ENCODE data around the gene CITED2. TPM values are rescaled to one million over a fixed set of nuclear protein-coding genes. Genes with fewer than 3 reads are reported as not detected.

The CITED2 gene
- polyA plus RNA-seq, 1 donor (not counting 4 experiments of a cell fraction or from before 2014, with no cell fraction given): 25.0 TPM

DNA sequence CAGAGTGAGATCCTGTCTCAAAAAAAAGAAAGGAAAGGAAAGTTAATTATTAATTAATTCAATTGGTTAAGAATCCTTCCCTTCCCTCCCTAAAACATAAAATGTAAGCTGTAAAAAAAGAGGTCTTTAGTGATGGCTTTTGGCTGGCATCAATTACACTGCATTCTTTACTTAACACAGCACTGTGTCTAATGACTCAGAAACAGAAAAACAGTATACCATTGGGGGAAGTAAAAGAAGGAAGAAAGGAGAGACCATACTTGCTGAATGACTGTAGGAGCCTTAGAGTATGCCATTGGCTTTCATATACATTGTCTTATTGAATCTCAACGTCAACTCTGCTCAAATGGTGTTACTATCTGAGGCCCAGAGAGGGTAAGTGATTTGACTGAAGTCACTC, 18.3 kb upstream of the CITED2 start:
- H3K9me3 ChIP-seq (ENCODE audit: control insufficient read depth, low read depth, low read length): no peaks in the 10 kb centered on the region
- H3K27ac ChIP-seq (ENCODE audit: control insufficient read depth, insufficient read depth, low read length): no peak overlapping the region
- H4K20me1 ChIP-seq (ENCODE audit: control insufficient read depth, extremely low read depth, insufficient read depth, low read length): no peaks in the 10 kb centered on the region
- H3K4me2 ChIP-seq (ENCODE audit: control insufficient read depth, extremely low read depth, insufficient read depth, low read depth, low read length): no peak overlapping the region
- no peak for FAIRE-seq
- dilution Hi-C loops (cut with MboI; ENCODE audit: extremely low pct_ligation_motif_present, low sequenced_read_pairs): no loop called here
- no peaks in the 10 kb centered on the region for H3K4me1 ChIP-seq (ENCODE audit: control insufficient read depth, extremely low read depth, insufficient read depth, low read length)
- H3K36me3 ChIP-seq (ENCODE audit: control insufficient read depth in 2 of 2, extremely low read depth in 1 of 2, insufficient read depth in 2 of 2, low read length in 2 of 2): no peaks in the 10 kb centered on the region
- no peaks in the 10 kb centered on the region for H3K9me1 ChIP-seq (ENCODE audit: control insufficient read depth, extremely low read depth, insufficient read depth, low read length)
- no peak overlapping the region for H3K9ac ChIP-seq (ENCODE audit: control insufficient read depth, extremely low read depth, insufficient read depth, low read length)
- TF ChIP-seq, protein P1, sequence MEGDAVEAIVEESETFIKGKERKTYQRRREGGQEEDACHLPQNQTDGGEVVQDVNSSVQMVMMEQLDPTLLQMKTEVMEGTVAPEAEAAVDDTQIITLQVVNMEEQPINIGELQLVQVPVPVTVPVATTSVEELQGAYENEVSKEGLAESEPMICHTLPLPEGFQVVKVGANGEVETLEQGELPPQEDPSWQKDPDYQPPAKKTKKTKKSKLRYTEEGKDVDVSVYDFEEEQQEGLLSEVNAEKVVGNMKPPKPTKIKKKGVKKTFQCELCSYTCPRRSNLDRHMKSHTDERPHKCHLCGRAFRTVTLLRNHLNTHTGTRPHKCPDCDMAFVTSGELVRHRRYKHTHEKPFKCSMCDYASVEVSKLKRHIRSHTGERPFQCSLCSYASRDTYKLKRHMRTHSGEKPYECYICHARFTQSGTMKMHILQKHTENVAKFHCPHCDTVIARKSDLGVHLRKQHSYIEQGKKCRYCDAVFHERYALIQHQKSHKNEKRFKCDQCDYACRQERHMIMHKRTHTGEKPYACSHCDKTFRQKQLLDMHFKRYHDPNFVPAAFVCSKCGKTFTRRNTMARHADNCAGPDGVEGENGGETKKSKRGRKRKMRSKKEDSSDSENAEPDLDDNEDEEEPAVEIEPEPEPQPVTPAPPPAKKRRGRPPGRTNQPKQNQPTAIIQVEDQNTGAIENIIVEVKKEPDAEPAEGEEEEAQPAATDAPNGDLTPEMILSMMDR (optimal IDR thresholded peaks at IDR 0.05 in 1 of 3, IDR thresholded peaks at IDR 0.05 in 1 of 3, conservative IDR thresholded peaks at IDR 0.05 in 1 of 3; ENCODE audit: extremely low read depth in 1 of 3, insufficient read depth in 2 of 3, low read length in 3 of 3): no peak
- TF ChIP-seq EZH2 (IDR thresholded peaks at IDR 0.05; ENCODE audit: low read length): no peak
- no peaks in the 10 kb centered on the region for H3K27me3 ChIP-seq (ENCODE audit: control insufficient read depth, extremely low read depth, insufficient read depth, low read length)
- no peaks in the 10 kb centered on the region for H3K79me2 ChIP-seq (ENCODE audit: control insufficient read depth, insufficient read depth, low read length)
- no peak overlapping the region for H3K4me3 ChIP-seq (ENCODE audit: control insufficient read depth in 2 of 3, extremely low read depth in 1 of 3, insufficient read depth in 2 of 3, low read depth in 1 of 3, low read length in 3 of 3)
- H2AFZ ChIP-seq (ENCODE audit: control insufficient read depth, low read length): no peak overlapping the region
- DNase-seq (ENCODE audit: low read depth, low spot score): no peak

DNA sequence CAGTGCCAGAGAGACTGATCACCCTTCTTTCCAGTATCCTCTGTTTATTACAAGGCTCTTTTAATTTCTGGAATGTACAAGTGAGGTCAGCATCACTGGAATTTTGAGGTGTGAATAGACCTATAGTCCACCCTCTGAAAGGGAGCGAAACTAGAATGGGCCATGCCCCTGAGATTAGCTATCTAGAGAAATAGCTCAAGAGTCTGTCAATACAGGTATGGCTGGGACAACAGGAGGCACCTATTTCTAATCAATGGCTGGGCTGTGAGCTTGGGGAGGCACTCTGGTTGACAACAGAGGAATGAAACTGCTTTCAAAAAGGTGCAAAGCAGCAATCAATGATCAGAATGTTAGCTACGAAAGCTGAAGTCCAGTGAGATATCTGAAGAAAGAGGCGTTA, 17.3 kb upstream of the CITED2 start:
- DNase-seq (ENCODE audit: low read depth, low spot score) (no peak), FAIRE-seq (no peak)
- Histone ChIP-seq H2AFZ (ENCODE audit: control insufficient read depth, low read length) (no peak overlapping the region), H3K4me1 (ENCODE audit: control insufficient read depth, extremely low read depth, insufficient read depth, low read length) (no peaks in the 10 kb centered on the region), H4K20me1 (ENCODE audit: control insufficient read depth, extremely low read depth, insufficient read depth, low read length) (no peaks in the 10 kb centered on the region), H3K27me3 (ENCODE audit: control insufficient read depth, extremely low read depth, insufficient read depth, low read length) (no peaks in the 10 kb centered on the region), H3K27ac (ENCODE audit: control insufficient read depth, insufficient read depth, low read length) (no peak overlapping the region), H3K4me2 (ENCODE audit: control insufficient read depth, extremely low read depth, insufficient read depth, low read depth, low read length) (no peak overlapping the region), H3K9me1 (ENCODE audit: control insufficient read depth, extremely low read depth, insufficient read depth, low read length) (no peaks in the 10 kb centered on the region), H3K36me3 (ENCODE audit: control insufficient read depth in 2 of 2, extremely low read depth in 1 of 2, insufficient read depth in 2 of 2, low read length in 2 of 2) (no peaks in the 10 kb centered on the region), H3K9me3 (ENCODE audit: control insufficient read depth, low read depth, low read length) (no peaks in the 10 kb centered on the region), H3K4me3 (ENCODE audit: control insufficient read depth in 2 of 3, extremely low read depth in 1 of 3, insufficient read depth in 2 of 3, low read depth in 1 of 3, low read length in 3 of 3) (no peak overlapping the region), H3K79me2 (ENCODE audit: control insufficient read depth, insufficient read depth, low read length) (no peaks in the 10 kb centered on the region), H3K9ac (ENCODE audit: control insufficient read depth, extremely low read depth, insufficient read depth, low read length) (no peak overlapping the region)
- dilution Hi-C loops (cut with MboI; ENCODE audit: extremely low pct_ligation_motif_present, low sequenced_read_pairs): no loop called here
- no peak for TF ChIP-seq EZH2 (IDR thresholded peaks at IDR 0.05; ENCODE audit: low read length)
- TF ChIP-seq, protein P1 (optimal IDR thresholded peaks at IDR 0.05 in 1 of 3, IDR thresholded peaks at IDR 0.05 in 1 of 3, conservative IDR thresholded peaks at IDR 0.05 in 1 of 3; ENCODE audit: extremely low read depth in 1 of 3, insufficient read depth in 2 of 3, low read length in 3 of 3): no peak
